GM19328 (cell line): Measurements from ENCODE around the gene ASTL.

Source experiments
- ATAC-seq: cut with Tn5 transposase; IDR thresholded peaks from one replicate; pipeline ENCODE4 v1.9.1; 2021; ENCODE audit warnings: mild to moderate bottlenecking, moderate library complexity; ENCODE audit not compliant: unreplicated experiment

ASTL gene

GRCh38 chr2:96114546-96114902, 23.8 kb downstream of the ASTL start:
- no peak for ATAC-seq

- ATAC-seq: no peak
Observed at GRCh38 chr2:96113951-96114350, 24.4 kb downstream of the ASTL start.

- ATAC-seq: no peak
Observed at GRCh38 chr2:96113367-96113677, 25.0 kb downstream of the ASTL start.

- ATAC-seq: no peak
Observed at GRCh38 chr2:96112501-96113366, 25.6 kb downstream of the ASTL start.

- no peak for ATAC-seq
Observed at GRCh38 chr2:96111823-96112500, 26.3 kb downstream of the ASTL start.

GRCh38 chr2:96111257-96111640, 27.1 kb downstream of the ASTL start:
- no peak for ATAC-seq

- ATAC-seq: no peak
Observed at GRCh38 chr2:96110621-96111256, 27.6 kb downstream of the ASTL start.

GRCh38 chr2:96109931-96110511, 28.3 kb downstream of the ASTL start:
- no peak for ATAC-seq

GRCh38 chr2:96109361-96109680, 29.0 kb downstream of the ASTL start:
- no peak for ATAC-seq

- no peak for ATAC-seq
Observed at GRCh38 chr2:96108541-96109360, 29.6 kb downstream of the ASTL start.

GRCh38 chr2:96108151-96108540, 30.2 kb downstream of the ASTL start:
- ATAC-seq: no peak

- ATAC-seq: no peak
Observed at GRCh38 chr2:96107708-96108065, 30.6 kb downstream of the ASTL start.

GRCh38 chr2:96106991-96107707, 31.2 kb downstream of the ASTL start:
- ATAC-seq: no peak

- no peak for ATAC-seq
Observed at GRCh38 chr2:96105994-96106715, 32.1 kb downstream of the ASTL start.

GRCh38 chr2:96105152-96105915, 33.0 kb downstream of the ASTL start:
- ATAC-seq: no peak

GRCh38 chr2:96104487-96104861, 33.8 kb downstream of the ASTL start:
- no peak for ATAC-seq

GRCh38 chr2:96103761-96104486, 34.4 kb downstream of the ASTL start:
- no peak for ATAC-seq

- ATAC-seq: no peak
Observed at GRCh38 chr2:96103187-96103601, 35.1 kb downstream of the ASTL start.
